ENCODE measurements around the gene CSTPP1.
"Not testable (repeated sequence)": the region's sequence is repeated elsewhere in the genome, so short reads cannot be mapped to it uniquely, and the experiment has no call there.

The CSTPP1 gene

DNA sequence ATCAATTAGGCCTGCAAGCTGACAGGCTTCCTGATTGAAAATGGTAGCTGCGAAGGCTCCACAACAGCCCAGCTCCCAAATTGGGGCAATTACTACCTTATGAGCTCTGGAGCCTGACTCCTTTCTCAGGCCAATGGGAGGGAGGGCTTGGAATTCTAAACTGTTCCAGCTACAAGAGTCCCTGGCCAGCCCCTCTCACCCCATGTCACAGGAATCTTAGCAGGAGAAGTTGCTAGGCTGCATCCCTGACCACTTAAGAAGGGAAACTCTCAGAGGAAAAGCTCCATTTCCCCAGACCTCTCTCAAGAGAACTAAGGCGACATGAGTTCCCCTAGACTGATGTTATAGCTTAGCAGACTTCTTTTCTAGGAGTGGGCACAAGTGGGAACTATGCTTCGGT lies 23.1 kb upstream of the CSTPP1 start:
- DNase-seq = no peak

DNA sequence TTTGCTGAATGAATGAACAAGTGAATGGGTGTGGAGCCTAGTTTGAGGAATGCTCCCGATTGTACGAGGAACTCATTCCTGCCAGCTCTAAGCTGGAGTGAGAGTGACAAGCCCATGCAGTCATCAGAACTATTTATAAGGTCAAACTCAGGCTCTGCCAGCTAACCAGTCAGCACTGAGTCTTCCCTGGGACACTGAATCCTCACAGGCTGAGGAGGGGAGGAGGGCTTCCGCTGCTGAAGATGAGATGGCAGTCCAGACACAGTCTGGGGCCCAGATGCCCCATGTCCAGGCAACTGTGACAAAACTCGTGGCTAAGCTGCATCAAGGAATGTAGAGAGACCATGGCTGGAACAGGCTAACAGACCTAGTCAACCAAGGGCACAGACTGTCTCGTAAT lies 22.2 kb upstream of the CSTPP1 start:
- DNase-seq = no peak

DNA sequence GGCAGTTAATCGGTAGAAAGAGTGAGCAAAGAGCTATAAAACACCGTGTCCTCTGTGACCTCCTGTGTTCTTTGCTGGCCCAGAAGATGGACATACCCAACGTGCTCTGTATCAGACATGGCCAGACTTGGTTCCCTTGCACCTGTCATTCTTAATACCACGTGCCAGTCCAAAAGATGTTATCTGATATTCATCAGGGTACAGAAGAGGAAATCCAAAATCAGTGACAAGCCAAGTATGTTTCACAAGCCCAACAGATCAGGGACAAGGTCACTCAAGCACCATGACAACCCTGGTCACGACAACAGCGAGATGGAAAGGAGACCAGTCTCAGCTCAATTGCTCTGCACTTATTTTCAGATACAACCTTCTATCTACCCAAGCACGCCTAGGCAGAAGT lies 21.7 kb upstream of the CSTPP1 start:
- no peak for DNase-seq

DNA sequence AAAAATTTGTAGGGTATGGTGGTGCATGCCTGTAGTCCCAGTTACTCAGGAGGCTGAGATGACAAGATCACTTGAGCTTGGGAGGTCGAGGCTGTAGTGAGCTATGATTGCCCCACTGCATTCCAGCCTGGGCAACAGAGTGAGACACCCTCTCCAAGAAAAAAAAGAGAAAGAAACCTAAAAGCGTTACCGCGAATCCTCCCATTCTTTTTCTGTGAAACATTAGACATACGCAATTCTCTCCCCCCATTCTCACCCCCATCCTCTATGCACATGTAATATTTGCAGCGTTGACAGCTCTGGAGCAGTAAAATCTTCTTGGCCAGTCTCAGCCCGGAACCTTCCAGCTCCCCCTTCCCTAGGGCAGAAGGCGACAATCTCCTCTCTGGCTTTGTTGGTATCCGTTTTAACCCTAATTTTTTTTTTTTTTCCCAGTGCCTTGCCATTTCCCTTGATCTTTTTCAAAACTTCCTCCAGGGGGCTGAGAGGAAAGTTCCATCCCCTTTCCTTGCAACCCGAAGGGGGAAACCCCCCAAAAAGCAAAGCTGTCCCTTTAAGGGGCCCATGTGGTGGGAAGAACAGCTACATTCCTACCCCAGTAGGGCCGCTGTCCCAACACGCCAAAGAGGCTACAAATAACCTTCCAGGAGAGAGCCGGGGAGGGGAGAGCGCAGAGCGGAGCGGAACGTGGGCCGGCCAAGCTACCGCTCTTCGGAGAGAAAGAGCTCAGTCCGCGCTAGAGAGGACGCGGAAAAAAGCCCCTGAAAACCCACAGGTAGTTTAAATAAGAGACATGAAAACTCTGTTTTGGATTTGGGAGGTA lies 20.1 kb upstream of the CSTPP1 start:
- peak; percentile 55 for DNase-seq

DNA sequence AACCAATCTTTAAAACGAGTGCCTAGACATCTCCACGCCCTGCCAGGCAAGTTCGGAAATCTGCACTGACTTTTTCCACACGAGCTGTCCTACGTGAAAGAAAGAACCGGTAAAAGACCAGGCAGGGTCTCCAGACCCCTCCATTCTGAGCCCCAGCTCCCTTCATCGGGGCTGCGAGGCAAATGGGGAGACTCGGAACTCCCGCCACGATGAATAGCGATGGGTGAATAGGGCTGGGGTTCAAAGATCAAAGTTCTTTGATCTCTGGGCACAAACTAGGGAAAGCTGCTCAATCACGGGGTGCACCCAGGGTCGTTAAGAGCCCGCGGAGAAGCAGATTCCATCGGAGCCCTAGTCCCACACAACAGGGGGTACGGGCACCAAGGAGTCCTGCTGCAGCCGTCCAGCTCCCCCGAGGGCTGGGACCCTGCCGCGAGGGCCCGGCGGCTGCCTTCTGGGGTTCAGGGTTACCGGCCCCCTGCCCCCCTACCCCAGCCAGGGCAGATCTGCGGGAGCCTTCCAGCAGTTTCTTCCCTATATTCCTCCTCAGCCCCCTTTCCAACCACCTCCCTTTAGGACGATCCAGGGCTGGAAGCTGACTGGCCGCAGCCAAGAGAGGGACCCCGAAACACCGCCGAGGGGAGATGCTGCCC lies 19.3 kb upstream of the CSTPP1 start:
- DNase-seq = no peak

- DNase-seq = no peak
Measured at GRCh38 chr11:46917762-46918082, 18.8 kb upstream of the CSTPP1 start.

GRCh38 chr11:46918083-46918787 lies 18.3 kb upstream of the CSTPP1 start, which contains the start of gene LRP4:
Gene LRP4 (minus strand): TSS chr11:46918550. CDS start chr11:46918379, 171 bp downstream.
- DNase-seq = peak; percentile 64

DNA sequence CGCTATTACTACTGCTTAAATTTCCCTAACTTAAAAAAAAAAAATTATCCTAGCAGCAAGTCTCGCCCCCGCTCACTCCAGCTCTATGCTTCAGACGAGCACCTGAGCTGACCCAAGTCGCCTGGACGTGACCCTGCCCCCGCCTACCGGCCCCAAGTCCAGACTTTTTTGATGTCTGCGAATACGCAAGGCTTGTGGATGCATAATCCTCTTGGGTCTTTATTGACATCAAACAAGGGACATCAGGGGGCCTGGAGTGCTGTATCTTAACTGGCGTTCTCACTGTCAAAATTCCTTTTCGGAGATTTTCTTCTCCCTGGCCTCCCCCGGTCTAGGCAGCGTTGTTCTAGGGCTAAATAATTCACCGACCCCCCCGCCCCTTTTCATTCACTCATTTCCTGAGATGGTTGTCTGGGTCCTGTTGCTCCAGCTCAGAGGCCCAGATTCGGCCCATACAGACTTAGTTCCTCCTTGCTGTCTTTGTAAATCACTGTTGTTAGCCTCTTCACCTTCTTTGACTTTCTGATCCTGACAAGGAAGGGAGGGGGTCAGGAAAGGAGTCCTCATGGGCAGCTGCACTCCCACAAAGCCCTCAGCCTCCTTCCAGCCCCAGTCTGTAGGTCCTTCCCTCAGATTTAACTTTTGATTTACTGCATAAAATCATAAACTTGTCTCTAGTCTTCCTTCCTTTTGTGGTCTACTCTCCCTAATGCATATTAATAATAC lies 17.6 kb upstream of the CSTPP1 start:
- peak; percentile 48 for DNase-seq

GRCh38 chr11:46920755-46921154 lies 15.8 kb upstream of the CSTPP1 start:
- DNase-seq = no peak

- not testable (repeated sequence) for DNase-seq
Measured at GRCh38 chr11:46927928-46928327, 8.6 kb upstream of the CSTPP1 start.

DNA sequence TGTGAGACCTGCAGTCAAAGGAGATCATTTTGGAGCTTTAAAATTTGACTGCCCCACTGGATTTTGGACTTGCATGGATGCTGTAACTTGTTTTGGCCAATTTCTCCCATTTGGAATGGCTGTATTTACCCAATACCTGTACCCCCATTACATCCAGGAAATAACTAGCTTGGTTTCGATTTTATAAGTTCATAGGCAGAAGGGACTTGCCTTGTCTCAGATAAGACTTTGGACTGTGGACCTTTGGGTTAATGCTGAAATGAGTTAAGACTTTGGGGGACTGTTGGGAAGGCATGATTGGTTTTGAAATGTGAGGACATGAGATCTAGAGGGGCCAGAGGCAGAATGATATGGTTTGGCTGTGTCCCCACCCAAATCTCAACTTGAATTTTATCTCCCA lies 7.9 kb upstream of the CSTPP1 start:
- not testable (repeated sequence) for DNase-seq

- no peak for DNase-seq
Measured at GRCh38 chr11:46930089-46930488, 6.5 kb upstream of the CSTPP1 start.

DNA sequence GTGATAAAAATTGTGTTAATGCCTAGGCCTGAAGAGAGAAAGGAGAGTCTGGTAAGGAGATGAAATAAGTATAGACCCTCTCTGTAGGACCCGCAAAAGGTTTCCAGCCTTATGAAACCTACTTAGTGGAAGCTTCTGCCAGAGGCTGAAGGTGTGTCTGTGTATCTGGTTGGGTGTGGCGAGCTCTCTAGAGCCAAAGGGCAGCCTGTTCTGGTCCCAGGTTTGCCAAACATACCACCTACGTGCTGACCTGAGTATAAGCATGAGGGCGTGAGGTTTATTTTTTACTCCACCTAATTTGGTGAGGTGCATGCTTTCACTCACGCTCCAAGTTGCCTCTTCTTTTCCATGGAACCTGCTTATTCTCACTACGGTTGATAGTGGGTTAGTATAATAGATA lies 5.6 kb downstream of the CSTPP1 start:
- no peak for DNase-seq

DNA sequence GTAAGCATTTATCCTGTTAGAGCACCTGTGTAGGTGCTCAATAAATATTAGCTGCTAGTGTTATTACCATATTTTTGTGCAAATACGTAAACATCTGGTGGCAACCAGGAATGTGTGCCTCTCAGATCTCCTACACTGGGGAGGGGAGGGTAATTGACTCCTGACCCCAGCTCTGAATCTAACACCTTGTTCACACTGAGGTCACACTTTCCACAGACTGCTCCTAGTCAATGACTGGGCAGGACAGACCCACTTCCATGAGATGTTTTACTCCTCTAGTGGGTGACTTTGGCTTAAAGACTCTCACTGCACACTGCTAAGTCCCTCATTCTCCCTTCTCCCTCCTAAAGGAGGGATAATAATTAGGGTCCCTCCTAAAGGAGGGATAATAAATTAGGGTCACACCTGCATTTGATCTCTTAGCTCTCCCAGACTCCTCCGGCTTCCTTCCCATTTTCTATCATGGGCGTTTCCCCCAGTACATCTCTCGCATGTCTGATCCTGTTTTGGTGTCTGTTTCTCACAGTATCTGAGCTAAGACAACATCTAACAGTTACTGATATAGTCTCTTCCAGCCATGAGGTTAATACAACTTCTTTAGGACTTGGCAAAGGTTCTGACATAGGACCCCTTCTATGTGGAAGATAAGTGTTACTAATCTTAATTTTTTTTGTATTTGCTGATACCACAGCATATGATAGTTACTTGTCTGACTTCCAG lies 8.0 kb downstream of the CSTPP1 start:
- DNase-seq = no peak

DNA sequence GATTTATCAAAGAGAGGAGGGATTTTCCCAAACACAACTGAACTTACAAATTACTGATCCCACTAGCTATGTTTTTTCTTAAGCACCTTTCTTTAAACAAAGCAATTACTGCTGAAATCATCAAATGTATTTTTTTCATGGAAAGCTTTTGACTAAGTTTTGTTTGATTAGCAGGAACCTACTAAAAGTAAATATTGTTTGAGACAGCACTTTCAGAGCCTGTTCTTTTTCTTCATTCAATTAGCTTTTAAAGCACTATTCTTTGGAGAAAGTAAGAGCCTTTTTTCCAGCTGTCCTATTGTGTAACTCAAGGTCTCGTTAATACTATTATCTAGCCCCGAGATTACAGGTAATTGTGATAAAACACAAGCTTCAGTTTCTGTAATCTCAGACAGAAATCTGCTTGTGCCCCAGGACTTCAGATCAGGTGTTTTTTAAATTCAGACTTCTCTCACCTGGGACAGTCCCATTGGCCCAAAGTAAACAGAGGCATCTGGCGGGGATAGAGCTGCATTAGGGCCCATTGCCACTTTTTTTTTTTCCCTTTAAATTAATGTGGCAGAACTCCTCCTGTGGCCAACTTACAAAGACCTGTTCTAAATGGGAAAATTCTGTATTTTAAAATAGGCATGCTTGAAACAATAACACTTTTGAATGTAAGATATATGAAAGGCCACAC lies 11.0 kb downstream of the CSTPP1 start:
- DNase-seq = peak; percentile 73

DNA sequence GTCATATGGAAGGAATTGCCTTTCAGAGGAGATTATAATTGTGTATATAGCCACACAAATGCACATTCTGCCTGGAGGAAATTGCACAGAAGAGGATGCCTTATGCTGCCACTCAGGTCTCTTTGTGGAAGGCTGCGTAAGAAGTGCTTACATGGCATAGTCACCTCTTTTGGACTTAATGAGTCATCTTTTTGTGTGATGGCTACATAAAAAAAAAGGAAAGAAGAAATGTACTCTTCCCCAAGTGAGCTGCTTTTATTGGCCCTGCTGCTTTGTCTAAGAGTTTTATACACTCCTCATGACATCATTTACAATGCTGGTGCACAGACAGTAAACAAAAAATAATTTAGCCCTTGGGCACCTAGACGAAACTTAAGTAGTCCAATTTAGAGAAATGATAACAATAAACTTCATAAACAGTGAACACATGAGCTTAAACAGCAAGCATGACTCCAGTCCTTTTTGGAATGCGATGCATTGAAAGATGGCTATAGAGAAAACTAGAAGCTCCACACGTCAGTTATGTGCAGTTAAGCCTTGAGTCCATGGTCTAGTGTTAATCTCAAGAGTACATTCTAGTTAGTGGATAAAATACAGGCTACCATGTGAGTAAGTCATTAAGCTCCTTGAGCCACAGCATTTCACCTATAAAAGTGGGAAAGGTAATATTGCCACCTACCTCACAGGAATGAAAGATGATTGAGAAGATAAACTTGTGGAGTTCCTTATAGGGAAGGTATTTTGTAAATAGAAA lies 12.0 kb downstream of the CSTPP1 start:
- DNase-seq = peak; percentile 33

DNA sequence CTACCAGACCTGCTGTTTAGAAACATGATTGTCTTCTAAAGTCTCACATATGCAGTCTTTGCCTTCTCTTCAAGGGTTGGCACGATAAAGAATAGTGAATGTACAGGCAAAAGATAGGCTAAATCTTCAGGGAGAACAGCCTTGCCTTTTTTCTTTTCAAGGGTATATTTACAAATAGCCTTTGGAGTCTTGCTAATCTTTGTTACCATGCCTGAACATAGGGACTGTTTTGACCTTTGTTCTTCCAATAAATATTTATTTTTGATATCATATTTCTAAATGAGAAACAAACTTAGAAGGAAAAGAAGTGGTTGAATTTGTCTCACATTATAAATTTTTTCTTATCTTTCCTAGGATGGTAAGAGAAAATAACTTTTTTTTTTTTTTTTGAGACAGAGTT lies 12.7 kb downstream of the CSTPP1 start:
- no peak for DNase-seq

DNA sequence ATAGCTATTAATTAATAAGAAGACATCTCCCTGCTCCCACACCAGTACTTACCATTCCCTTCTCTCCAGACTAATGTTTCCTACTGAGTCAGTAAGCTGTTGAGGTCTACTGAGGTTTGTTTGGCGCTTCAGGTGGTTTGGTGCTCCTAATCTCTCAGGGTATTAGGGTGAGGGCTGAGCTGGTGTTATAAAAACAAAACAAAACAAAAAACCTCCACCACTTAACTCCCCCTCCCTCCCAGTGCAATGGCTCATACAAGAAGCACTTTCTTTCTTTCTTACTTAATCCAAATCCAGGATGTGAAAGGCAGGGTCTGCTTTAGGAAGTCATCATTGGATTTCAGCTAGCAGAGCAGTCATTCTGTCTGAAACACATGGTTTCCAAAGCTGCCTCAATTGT lies 15.3 kb downstream of the CSTPP1 start:
- DNase-seq = no peak

DNA sequence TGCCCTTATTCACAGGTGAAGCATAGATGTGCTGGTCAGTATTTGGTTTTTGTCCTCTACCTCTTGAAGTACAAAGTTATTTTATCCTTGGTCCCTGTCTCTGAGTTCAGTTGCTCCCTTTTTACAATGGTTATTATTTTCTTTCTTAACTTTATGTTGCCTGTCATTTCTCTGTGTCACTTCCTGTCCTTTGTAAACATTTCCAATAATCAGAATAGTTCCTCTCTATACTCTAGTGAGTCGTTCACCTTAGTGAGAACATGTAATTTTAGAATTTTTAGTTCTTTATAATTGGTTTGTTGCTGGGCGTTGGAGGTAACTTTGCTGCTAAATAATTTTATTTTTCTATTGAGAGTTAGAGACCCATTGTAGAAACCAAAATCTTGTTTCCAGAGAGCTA lies 16.0 kb downstream of the CSTPP1 start:
- DNase-seq = no peak

DNA sequence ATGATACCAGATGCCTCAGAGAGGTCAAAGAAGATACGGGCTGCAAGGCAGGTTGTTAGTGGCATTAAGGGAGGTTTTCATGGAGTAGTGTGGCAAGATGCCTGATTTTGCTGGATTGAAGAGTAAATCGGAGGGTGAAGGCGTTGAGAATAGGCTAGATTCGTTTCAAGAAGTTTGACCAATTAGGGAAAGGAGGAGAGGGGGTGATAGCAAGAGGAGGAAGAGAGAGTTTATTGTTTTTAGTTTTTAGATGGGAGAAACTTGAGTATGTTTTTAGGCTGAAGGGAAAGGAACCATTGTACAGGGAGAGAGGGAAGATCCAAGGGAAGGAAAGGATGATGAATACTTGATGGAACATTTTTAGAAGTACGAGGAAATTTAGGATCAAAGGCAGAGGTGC lies 16.5 kb downstream of the CSTPP1 start:
- no peak for DNase-seq

- no peak for DNase-seq
Measured at GRCh38 chr11:46958777-46959176, 22.2 kb downstream of the CSTPP1 start.

Measured in NCI-H146 (cell line).